Kidney (tissue), 14 donors: ENCODE results near the gene RGS13. TPM values are rescaled to one million over a fixed set of nuclear protein-coding genes. Genes with fewer than 3 reads are reported as not detected.

Source experiments
- DNase-seq, 5 donors: peaks; one replicate each; pipeline ENCODE4 v3.0.0-alpha.2; 2013 to 2020
- FAIRE-seq: peaks from 2 replicates; lab custom pipeline; 2012; peaks lifted over from hg19 to GRCh38; lab: Jason Lieb, UNC
- H3K27ac ChIP-seq, 2 donors: one replicate each; pipeline ENCODE4 v1.7.0; 2013; ENCODE audit warnings: low read depth in 2 of 2, low read length in 2 of 2, inconsistent platforms in 1 of 2
- H3K27me3 ChIP-seq: one replicate; pipeline ENCODE4 v1.7.1; 2013; ENCODE audit warnings: low read length, inconsistent platforms; ENCODE audit not compliant: control insufficient read depth, insufficient read depth
- H3K36me3 ChIP-seq, 3 donors: one replicate each; pipeline versions ENCODE4 v1.7.0 to v1.7.1; 2013; ENCODE audit warnings: low read length in 3 of 3, control low read depth in 1 of 3, inconsistent platforms in 1 of 3; ENCODE audit not compliant: insufficient read depth in 3 of 3, control insufficient read depth in 2 of 3
- H3K4me1 ChIP-seq, 3 donors: one replicate each; pipeline versions ENCODE4 v1.7.0 to v1.7.1; 2013; ENCODE audit warnings: low read length in 3 of 3, inconsistent platforms in 1 of 3, low read depth in 1 of 3; ENCODE audit not compliant: control insufficient read depth in 2 of 3, insufficient read depth in 2 of 3
- H3K4me3 ChIP-seq, 3 donors: one replicate each; pipeline versions ENCODE4 v1.7.0 to v1.8.1; 2013; ENCODE audit warnings: low read length in 3 of 3, control low read depth in 1 of 3, inconsistent platforms in 1 of 3
- H3K9ac ChIP-seq, 3 donors: one replicate each; pipeline versions ENCODE4 v1.7.0 to v1.7.1; 2013; ENCODE audit warnings: low read length in 3 of 3, control low read depth in 1 of 3, inconsistent platforms in 1 of 3
- H3K9me3 ChIP-seq, 3 donors: one replicate each; pipeline versions ENCODE4 v1.7.0 to v1.7.1; 2013; ENCODE audit warnings: low read length in 3 of 3, control low read depth in 1 of 3, inconsistent platforms in 1 of 3; ENCODE audit not compliant: control insufficient read depth in 2 of 3, insufficient read depth in 1 of 3
- intact Hi-C: fragments of 100-400 bp; cut with DNase I; formaldehyde crosslinking; loops from one replicate; pipeline ENCODE4 v1.11.1; 2022
- polyA plus RNA-seq: library from polyadenylated mRNA; stranded (reverse); fragments of 350-450 nt; fragmentation: Illumina TruSeq; extraction: RNeasy Lipid Tissue Mini Kit (QIAGEN cat#74804); gene quantifications from one replicate; pipeline ENCODE4 v1.2.3, GENCODE V29; 2014; ENCODE audit warnings: low read depth, low replicate concordance; ENCODE audit not compliant: insufficient read depth
- total RNA-seq: library from RNA; stranded (reverse); fragmentation: NEBNext Ultra II Directional; extraction: Animal tissue kit (Norgen Biotek cat#: 25700); gene quantifications from one replicate; pipeline ENCODE4 v1.2.1, GENCODE V29; 2021
- TF ChIP-seq, protein P1 (sequence below): IDR thresholded peaks from 3 replicates; pipeline ENCODE4 v1.5.1; 2012; ENCODE audit warnings: mild to moderate bottlenecking, moderate library complexity, borderline replicate concordance; ENCODE audit not compliant: insufficient read depth; ENCODE audit errors: extremely low read depth
- donor health status: control.
- donor health status: control.
- donor health status: control.
- donor health status: control.
- donor health status: control.
- donor health status: DM: yes; HTN: yes; CAD: no.
- donor health status: Normal renal cell carcinoma (clear cell type).

The RGS13 gene
- total and polyA plus RNA-seq, 2 donors from 2014 or later = 2.1 TPM; not detected in 1

DNA sequence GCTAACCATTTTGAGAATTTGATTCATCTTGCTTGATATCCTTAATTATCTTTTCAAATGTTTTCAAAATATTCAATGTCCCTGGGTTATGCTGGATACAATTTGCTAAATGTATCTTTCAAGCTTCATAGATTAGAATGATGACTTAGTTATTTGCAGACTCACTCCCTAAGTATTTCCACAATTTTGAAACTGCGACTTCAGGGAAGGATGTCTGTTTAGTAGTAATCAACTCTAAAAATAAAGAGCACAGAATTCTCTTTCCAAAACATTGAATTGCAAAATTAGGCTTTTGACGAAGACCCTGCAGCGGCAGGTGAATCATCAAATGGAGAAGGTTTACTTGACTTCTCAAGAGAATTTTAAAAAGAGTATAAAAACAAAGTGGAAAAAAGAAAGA lies 46.1 kb upstream of the RGS13 start:
- Histone ChIP-seq H3K9me3 (no peaks in the 10 kb centered on the region), H3K27me3 (no peaks in the 10 kb centered on the region), H3K9ac (no peak overlapping the region), H3K36me3 (no peaks in the 10 kb centered on the region), H3K4me3 (no peak overlapping the region), H3K4me1 (no peaks in the 10 kb centered on the region), H3K27ac (no peak overlapping the region)
- no peak for DNase-seq
- TF ChIP-seq, protein P1, sequence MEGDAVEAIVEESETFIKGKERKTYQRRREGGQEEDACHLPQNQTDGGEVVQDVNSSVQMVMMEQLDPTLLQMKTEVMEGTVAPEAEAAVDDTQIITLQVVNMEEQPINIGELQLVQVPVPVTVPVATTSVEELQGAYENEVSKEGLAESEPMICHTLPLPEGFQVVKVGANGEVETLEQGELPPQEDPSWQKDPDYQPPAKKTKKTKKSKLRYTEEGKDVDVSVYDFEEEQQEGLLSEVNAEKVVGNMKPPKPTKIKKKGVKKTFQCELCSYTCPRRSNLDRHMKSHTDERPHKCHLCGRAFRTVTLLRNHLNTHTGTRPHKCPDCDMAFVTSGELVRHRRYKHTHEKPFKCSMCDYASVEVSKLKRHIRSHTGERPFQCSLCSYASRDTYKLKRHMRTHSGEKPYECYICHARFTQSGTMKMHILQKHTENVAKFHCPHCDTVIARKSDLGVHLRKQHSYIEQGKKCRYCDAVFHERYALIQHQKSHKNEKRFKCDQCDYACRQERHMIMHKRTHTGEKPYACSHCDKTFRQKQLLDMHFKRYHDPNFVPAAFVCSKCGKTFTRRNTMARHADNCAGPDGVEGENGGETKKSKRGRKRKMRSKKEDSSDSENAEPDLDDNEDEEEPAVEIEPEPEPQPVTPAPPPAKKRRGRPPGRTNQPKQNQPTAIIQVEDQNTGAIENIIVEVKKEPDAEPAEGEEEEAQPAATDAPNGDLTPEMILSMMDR = no peak
- FAIRE-seq = no peak
- intact Hi-C loops = no loop called here

GRCh38 chr1:192592517-192592916 lies 43.4 kb upstream of the RGS13 start:
- no peaks in the 10 kb centered on the region for H3K36me3 ChIP-seq
- no peaks in the 10 kb centered on the region for H3K9me3 ChIP-seq
- no peak for FAIRE-seq

DNA sequence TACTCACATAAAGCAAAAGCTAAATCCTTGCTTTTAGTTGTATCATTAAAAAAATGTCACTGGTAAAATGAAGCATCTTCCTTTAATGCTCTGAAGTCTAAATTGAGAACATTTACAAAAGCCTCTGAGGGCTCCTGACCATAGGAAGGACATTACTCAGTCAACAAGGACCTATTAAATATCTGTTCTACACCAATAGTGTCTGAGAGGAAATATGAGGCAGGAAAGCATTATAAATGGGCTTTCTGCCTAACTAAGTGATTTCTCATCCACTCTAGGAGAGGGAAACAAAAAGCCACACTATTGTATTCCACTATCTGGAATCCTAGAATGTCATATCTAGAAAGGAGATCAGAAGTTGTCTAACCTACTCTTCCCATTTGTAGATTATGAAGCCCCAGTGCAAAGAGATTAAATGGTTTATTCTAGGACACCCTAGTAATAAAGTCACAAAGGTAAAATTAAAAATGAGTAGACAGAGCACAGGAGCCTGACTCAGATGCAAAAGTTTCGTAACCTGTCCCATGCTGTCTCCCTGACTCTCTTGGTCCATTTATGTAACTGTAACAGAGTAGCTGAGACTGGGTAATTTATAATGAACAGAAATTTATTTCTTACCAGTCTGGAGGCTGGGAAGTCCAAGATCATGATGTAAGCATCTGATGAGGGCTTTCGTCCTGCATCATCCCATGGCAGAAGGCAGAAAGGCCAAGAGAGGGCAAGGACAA lies 42.8 kb upstream of the RGS13 start:
- intact Hi-C loops = no loop called here
- Histone ChIP-seq H3K4me1 (no peaks in the 10 kb centered on the region), H3K9me3 (no peaks in the 10 kb centered on the region), H3K36me3 (no peaks in the 10 kb centered on the region), H3K27ac (no peak overlapping the region), H3K9ac (no peak overlapping the region), H3K4me3 (no peak overlapping the region), H3K27me3 (no peaks in the 10 kb centered on the region)
- TF ChIP-seq, protein P1 = no peak
- FAIRE-seq (no peak), DNase-seq (no peak)

More at GRCh38 chr1:192592517-192592916, 43.4 kb upstream of the RGS13 start:
- Histone ChIP-seq H3K4me3 (no peak overlapping the region), H3K9ac (no peak overlapping the region), H3K4me1 (no peaks in the 10 kb centered on the region), H3K27me3 (no peaks in the 10 kb centered on the region), H3K27ac (no peak overlapping the region)
- DNase-seq = no peak
- intact Hi-C loops = no loop called here
- TF ChIP-seq, protein P1 = no peak

DNA sequence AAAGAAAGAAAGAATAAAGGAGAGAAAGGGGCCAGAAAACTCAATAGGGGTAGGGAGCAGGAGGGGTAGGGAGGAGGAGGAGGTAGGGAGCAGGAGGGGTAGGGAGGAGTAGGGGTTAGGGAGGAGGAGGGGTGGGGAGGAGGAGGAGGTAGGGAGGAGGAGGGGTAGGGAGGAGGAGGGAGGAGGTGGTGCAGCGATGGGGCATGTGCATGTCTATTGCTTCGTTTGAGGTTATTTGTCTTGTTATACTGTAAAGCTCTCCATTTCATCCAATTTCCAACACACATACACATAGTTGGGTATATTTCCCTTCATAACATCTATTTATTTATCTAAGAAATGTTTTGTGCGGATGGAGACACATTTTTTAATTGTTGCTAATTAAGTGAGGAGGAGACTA lies 40.6 kb upstream of the RGS13 start:
- FAIRE-seq = no peak
- Histone ChIP-seq H3K27ac (no peak overlapping the region), H3K4me3 (no peak overlapping the region), H3K4me1 (no peaks in the 10 kb centered on the region), H3K27me3 (no peaks in the 10 kb centered on the region), H3K36me3 (no peaks in the 10 kb centered on the region), H3K9ac (no peak overlapping the region), H3K9me3 (no peaks in the 10 kb centered on the region)
- TF ChIP-seq, protein P1 = no peak
- intact Hi-C loops = no loop called here
- DNase-seq = peak in 3 of 5 donors; percentile 19 to 61 (median 38)
